Activated naive CD4-positive, alpha-beta T cell treated with anti-CD3 and anti-CD28 coated beads, Interleukin-2, amount 50 U/mL, for 24 hours (primary cell): ENCODE measurements around the gene GPR137.
"Not testable (repeated sequence)": the region's sequence is repeated elsewhere in the genome, so short reads cannot be mapped to it uniquely, and the experiment has no call there.

Experiments
- H3K27ac Mint-ChIP-seq: one replicate; pipeline ENCODE4 v1.8.0; 2021; ENCODE audit warnings: mild to moderate bottlenecking, mixed read lengths
- H3K27me3 Mint-ChIP-seq: one replicate; pipeline ENCODE4 v1.8.0; 2021; ENCODE audit warnings: mixed read lengths
- H3K36me3 Mint-ChIP-seq: one replicate; pipeline ENCODE4 v1.8.0; 2021; ENCODE audit warnings: mixed read lengths
- H3K4me1 Mint-ChIP-seq: one replicate; pipeline ENCODE4 v1.8.0; 2021; ENCODE audit warnings: mixed read lengths
- H3K4me3 Mint-ChIP-seq: one replicate; pipeline ENCODE4 v1.8.0; 2021; ENCODE audit warnings: mild to moderate bottlenecking, mixed read lengths
- H3K9me3 Mint-ChIP-seq: one replicate; pipeline ENCODE4 v1.8.0; 2021; ENCODE audit warnings: mixed read lengths

GPR137 gene

GRCh38 chr11:64246621-64246870 lies 39.1 kb upstream of the GPR137 start:
- peaks cover 17% of the 10 kb centered on the region for H3K4me1 Mint-ChIP-seq
- H3K27ac Mint-ChIP-seq, H3K36me3 Mint-ChIP-seq, H3K9me3 Mint-ChIP-seq, H3K27me3 Mint-ChIP-seq: not testable (repeated sequence)
- peak overlapping the region; percentile 87 for H3K4me3 Mint-ChIP-seq

GRCh38 chr11:64246871-64247728 lies 38.5 kb upstream of the GPR137 start, which contains the start of gene PPP1R14B:
Gene PPP1R14B, minus strand, starts transcription at chr11:64246943. Its CDS starts 270 bp downstream, at chr11:64246673.
- H3K27ac Mint-ChIP-seq, result peak within 1 kb of the TSS; percentile 97

GRCh38 chr11:64247729-64248531 lies 37.7 kb upstream of the GPR137 start:
- no peaks in the 10 kb centered on the region for H3K36me3 Mint-ChIP-seq
- H3K27ac Mint-ChIP-seq, result no peak overlapping the region
- H3K4me1 Mint-ChIP-seq, result peaks cover 17% of the 10 kb centered on the region
- peak overlapping the region; percentile 80 for H3K4me3 Mint-ChIP-seq
- H3K27me3 Mint-ChIP-seq, result no peaks in the 10 kb centered on the region
- no peaks in the 10 kb centered on the region for H3K9me3 Mint-ChIP-seq

More at GRCh38 chr11:64246871-64247728, 38.5 kb upstream of the GPR137 start, which contains the start of gene PPP1R14B:
- H3K4me1 Mint-ChIP-seq, result peaks cover 22% of the 10 kb centered on the region
- H3K27me3 Mint-ChIP-seq, result no peaks in the 10 kb centered on the region
- no peaks in the 10 kb centered on the region for H3K36me3 Mint-ChIP-seq
- peak within 1 kb of the TSS; percentile 95 for H3K4me3 Mint-ChIP-seq
- no peaks in the 10 kb centered on the region for H3K9me3 Mint-ChIP-seq

- Mint-ChIP-seq H3K36me3 (no peaks in the 10 kb centered on the region), H3K4me1 (peaks cover 10% of the 10 kb centered on the region), H3K4me3 (no peak overlapping the region), H3K27ac (no peak overlapping the region), H3K27me3 (no peaks in the 10 kb centered on the region), H3K9me3 (no peaks in the 10 kb centered on the region)
These were observed 37.1 kb upstream of the GPR137 start for GRCh38 chr11:64248578-64248977.

GRCh38 chr11:64249038-64249437 lies 36.6 kb upstream of the GPR137 start:
- Mint-ChIP-seq H3K27me3 (no peaks in the 10 kb centered on the region), H3K27ac (no peak overlapping the region), H3K36me3 (no peaks in the 10 kb centered on the region), H3K9me3 (no peaks in the 10 kb centered on the region), H3K4me3 (peak overlapping the region; percentile 15), H3K4me1 (peaks cover 7% of the 10 kb centered on the region)

- H3K27ac Mint-ChIP-seq, result peak overlapping the region; percentile 8
- H3K9me3 Mint-ChIP-seq, result no peaks in the 10 kb centered on the region
- no peaks in the 10 kb centered on the region for H3K27me3 Mint-ChIP-seq
- H3K4me1 Mint-ChIP-seq, result peaks cover 7% of the 10 kb centered on the region
- H3K36me3 Mint-ChIP-seq, result no peaks in the 10 kb centered on the region
- H3K4me3 Mint-ChIP-seq, result peak overlapping the region; percentile 21
These were observed 35.9 kb upstream of the GPR137 start for GRCh38 chr11:64249563-64250414.

- Mint-ChIP-seq H3K4me3 (peak overlapping the region; percentile 84), H3K4me1 (peaks cover 7% of the 10 kb centered on the region), H3K36me3 (no peaks in the 10 kb centered on the region), H3K27me3 (no peaks in the 10 kb centered on the region), H3K9me3 (no peaks in the 10 kb centered on the region), H3K27ac (no peak overlapping the region)
These were observed 35.1 kb upstream of the GPR137 start for GRCh38 chr11:64250415-64251015.

- Mint-ChIP-seq H3K27me3 (no peaks in the 10 kb centered on the region), H3K4me3 (peak within 1 kb of the TSS; percentile 85), H3K27ac (no peak within 1 kb of the TSS), H3K36me3 (no peaks in the 10 kb centered on the region), H3K9me3 (no peaks in the 10 kb centered on the region), H3K4me1 (peaks cover 7% of the 10 kb centered on the region)
These were observed 34.5 kb upstream of the GPR137 start, which contains the start of gene PLCB3 for GRCh38 chr11:64251016-64251752. Gene PLCB3, plus strand, starts transcription at chr11:64251530. Its CDS starts 120 bp downstream, at chr11:64251650.

GRCh38 chr11:64251753-64252002 lies 34.0 kb upstream of the GPR137 start:
- Mint-ChIP-seq H3K9me3 (no peaks in the 10 kb centered on the region), H3K4me3 (peak overlapping the region; percentile 85), H3K4me1 (peaks cover 7% of the 10 kb centered on the region), H3K27ac (no peak overlapping the region), H3K27me3 (no peaks in the 10 kb centered on the region), H3K36me3 (no peaks in the 10 kb centered on the region)

GRCh38 chr11:64252003-64252872 lies 33.4 kb upstream of the GPR137 start:
- Mint-ChIP-seq H3K4me3 (peak overlapping the region; percentile 85), H3K36me3 (no peaks in the 10 kb centered on the region), H3K4me1 (peaks cover 7% of the 10 kb centered on the region), H3K9me3 (no peaks in the 10 kb centered on the region), H3K27ac (no peak overlapping the region), H3K27me3 (no peaks in the 10 kb centered on the region)

GRCh38 chr11:64253043-64253442 lies 32.6 kb upstream of the GPR137 start:
- H3K4me3 Mint-ChIP-seq, result no peak overlapping the region
- no peaks in the 10 kb centered on the region for H3K27me3 Mint-ChIP-seq
- no peaks in the 10 kb centered on the region for H3K9me3 Mint-ChIP-seq
- H3K27ac Mint-ChIP-seq, result no peak overlapping the region
- H3K4me1 Mint-ChIP-seq, result peaks cover 7% of the 10 kb centered on the region
- H3K36me3 Mint-ChIP-seq, result no peaks in the 10 kb centered on the region

GRCh38 chr11:64253481-64253880 lies 32.2 kb upstream of the GPR137 start:
- Mint-ChIP-seq H3K4me1 (peaks cover 7% of the 10 kb centered on the region), H3K4me3 (no peak overlapping the region), H3K36me3 (no peaks in the 10 kb centered on the region), H3K27ac (no peak overlapping the region), H3K9me3 (no peaks in the 10 kb centered on the region), H3K27me3 (no peaks in the 10 kb centered on the region)

GRCh38 chr11:64254326-64254725 lies 31.3 kb upstream of the GPR137 start:
- H3K27ac Mint-ChIP-seq, result no peak overlapping the region
- H3K9me3 Mint-ChIP-seq, result no peaks in the 10 kb centered on the region
- no peaks in the 10 kb centered on the region for H3K36me3 Mint-ChIP-seq
- peaks cover 7% of the 10 kb centered on the region for H3K4me1 Mint-ChIP-seq
- H3K27me3 Mint-ChIP-seq, result no peaks in the 10 kb centered on the region
- H3K4me3 Mint-ChIP-seq, result no peak overlapping the region
